ENCODE data around the gene ETV6.

- TF ChIP-seq EP300 (IDR thresholded peaks at IDR 0.05; ENCODE audit: low read length) (peak; percentile 58), CEBPB (tag; IDR thresholded peaks at IDR 0.05) (peak; percentile 96), MED1 (CRISPR knock-in tag; IDR thresholded peaks at IDR 0.05; ENCODE audit: borderline replicate concordance) (no peak), CHD4 (IDR thresholded peaks at IDR 0.05; ENCODE audit: insufficient read depth, insufficient replicate concordance, low read depth, low read length, poor library complexity, severe bottlenecking) (no peak), NCOA1 (IDR thresholded peaks at IDR 0.05; ENCODE audit: low read depth) (no peak)
- TF ChIP-seq, protein P1, sequence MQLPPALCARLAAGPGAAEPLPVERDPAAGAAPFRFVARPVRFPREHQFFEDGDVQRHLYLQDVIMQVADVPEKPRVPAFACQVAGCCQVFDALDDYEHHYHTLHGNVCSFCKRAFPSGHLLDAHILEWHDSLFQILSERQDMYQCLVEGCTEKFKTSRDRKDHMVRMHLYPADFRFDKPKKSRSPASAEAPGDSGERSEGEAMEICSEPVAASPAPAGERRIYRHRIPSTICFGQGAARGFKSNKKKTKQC (CRISPR knock-in tag; IDR thresholded peaks at IDR 0.05), result no peak
- TF ChIP-seq, protein P2, sequence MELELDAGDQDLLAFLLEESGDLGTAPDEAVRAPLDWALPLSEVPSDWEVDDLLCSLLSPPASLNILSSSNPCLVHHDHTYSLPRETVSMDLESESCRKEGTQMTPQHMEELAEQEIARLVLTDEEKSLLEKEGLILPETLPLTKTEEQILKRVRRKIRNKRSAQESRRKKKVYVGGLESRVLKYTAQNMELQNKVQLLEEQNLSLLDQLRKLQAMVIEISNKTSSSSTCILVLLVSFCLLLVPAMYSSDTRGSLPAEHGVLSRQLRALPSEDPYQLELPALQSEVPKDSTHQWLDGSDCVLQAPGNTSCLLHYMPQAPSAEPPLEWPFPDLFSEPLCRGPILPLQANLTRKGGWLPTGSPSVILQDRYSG (tag; conservative IDR thresholded peaks at IDR 0.05; ENCODE audit: low read depth), result no peak
Measured at GRCh38 chr12:11648514-11649412, 711 bp upstream of the ETV6 start.
